Endothelial cell of umbilical vein (primary cell): ENCODE data around the gene SIAH3.

Source experiments
- CTCF ChIP-seq, 2 donors: IDR thresholded peaks; 1 replicate in 1 of 2; 2 replicates in 1 of 2; pipeline ENCODE4 v1.5.1; 2011; ENCODE audit warnings: low read length in 2 of 2, mild to moderate bottlenecking in 2 of 2, moderate library complexity in 2 of 2, control low read depth in 1 of 2, inconsistent platforms in 1 of 2, low read depth in 1 of 2; ENCODE audit not compliant: insufficient read depth in 1 of 2; ENCODE audit errors: extremely low read depth in 1 of 2
- EZH2 ChIP-seq: IDR thresholded peaks from 2 replicates; pipeline ENCODE4 v1.6.1; 2012; ENCODE audit warnings: borderline replicate concordance, low read depth, mild to moderate bottlenecking, moderate library complexity, low read length, inconsistent platforms; ENCODE audit not compliant: severe bottlenecking
- JUN ChIP-seq: IDR thresholded peaks from 2 replicates; pipeline ENCODE4 v1.6.1; 2011; ENCODE audit warnings: borderline replicate concordance, low read depth; ENCODE audit not compliant: insufficient read length, insufficient read depth
- MAX ChIP-seq: IDR thresholded peaks from 2 replicates; pipeline ENCODE4 v1.6.1; 2011; ENCODE audit not compliant: insufficient read depth, insufficient read length
- POLR2A ChIP-seq: IDR thresholded peaks from 2 replicates; pipeline ENCODE4 v1.6.1; 2012; ENCODE audit warnings: low read depth, mild to moderate bottlenecking, control low read depth, low read length

DNA sequence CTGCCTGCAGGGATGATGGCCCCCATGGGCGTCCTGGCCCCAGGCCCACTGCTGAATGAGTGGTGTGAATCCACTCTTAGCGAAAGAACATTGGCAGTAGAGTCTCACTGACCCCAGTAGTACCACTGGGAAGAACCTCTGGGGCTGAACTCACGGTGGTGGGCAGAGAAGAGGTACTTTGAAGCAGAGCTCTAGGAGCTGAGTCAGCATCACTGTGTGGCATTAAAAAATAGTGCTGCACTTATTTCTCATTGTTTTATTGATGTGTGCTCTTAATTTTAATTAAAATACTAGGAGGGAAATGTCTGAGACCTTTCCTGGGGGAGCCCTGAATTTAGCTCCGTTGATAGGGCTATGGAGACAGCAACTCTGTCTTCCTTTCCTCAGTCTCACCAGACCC is 88.1 kb downstream of the SIAH3 start:
- TF ChIP-seq POLR2A (no peak), CTCF (IDR thresholded peaks at IDR 0.05; ENCODE audit: extremely low read depth in 1 of 2, insufficient read depth in 1 of 2, low read depth in 1 of 2, low read length in 2 of 2) (no peak), JUN (no peak), MAX (no peak), EZH2 (no peak)
